ENCODE results near the gene PLCH1. TPM values are rescaled to one million over a fixed set of nuclear protein-coding genes. Genes with fewer than 3 reads are reported as not detected.

PLCH1 gene
- polyA plus RNA-seq, 1 donor, result 0.32 TPM

DNA sequence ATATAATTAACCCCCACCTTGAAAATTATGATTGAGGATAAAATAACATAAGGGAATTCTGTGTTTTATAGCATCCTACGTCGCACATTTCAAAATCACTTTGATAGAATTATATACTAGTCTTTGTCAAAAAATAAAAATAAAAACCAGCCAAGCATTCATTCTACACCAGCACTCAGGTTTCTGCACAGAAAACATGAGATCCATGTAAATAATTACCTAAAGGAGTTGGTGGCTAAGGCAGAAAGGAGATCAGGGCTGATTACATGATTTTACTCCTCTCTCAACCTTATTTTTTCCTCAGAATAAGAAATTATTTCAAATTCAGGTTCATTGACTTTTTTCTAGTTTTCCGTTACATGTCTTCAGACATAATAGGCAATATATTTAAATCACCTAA, 194.5 kb downstream of the PLCH1 start:
- no peak for DNase-seq (ENCODE audit: low read depth)

DNA sequence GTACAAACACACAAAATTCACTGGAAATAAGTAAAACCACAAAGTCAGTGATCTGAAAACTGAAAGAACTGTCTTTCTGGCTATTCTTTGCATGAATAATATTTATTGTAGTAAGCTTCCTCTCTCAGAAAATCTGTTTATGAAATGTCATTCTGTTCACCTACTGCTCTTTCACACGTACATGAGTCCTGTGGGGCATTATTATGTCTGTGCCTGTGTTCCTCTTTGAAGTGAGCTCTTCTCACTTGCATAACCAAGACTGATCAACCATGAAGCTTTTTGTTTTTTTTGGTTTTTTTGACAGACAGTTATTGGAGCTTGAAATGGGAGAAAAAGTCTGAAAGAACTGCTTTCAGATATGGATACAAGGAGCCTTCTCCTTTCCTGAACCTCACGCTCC, 195.8 kb downstream of the PLCH1 start:
- no peak for DNase-seq (ENCODE audit: low read depth)

DNA sequence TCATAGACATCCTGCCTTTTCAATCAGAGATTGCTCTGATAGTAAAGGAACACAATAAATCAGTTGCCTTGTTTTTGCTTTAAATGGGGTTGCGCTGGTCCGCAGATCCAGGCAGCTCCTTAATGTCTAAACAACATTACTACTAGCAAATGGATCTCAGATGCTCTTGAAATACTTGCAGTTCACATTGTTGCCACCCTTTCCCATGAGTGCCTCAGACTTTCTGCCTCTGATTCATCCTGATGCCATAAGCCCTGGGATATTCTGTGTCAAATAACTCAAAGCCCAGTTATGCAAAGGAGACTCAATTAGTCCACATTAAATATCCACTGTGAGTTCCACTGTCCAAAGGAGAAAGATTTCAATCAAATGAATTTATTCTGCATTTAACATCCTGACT, 196.7 kb downstream of the PLCH1 start:
- no peak for DNase-seq (ENCODE audit: low read depth)

DNA sequence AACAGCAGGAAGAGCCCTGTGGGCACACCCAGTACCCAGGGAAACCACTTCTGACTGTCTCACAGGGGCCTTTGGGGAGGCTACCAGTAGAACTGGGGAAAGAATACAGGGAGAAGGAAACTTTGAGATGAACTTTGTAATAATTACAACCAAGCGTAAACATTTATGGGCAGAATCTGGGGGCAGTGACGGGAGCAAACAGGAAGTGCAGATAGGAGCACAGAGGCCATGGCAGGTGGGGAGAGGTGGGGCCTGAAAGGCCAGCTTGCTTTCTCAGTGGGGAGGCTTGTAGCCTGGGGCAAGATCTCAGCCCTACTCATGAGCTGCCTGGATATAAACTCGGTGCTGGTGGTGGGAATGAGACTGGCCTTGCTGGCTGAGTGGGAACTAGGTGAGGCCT, 209.8 kb downstream of the PLCH1 start:
- DNase-seq (ENCODE audit: low read depth), result no peak

DNA sequence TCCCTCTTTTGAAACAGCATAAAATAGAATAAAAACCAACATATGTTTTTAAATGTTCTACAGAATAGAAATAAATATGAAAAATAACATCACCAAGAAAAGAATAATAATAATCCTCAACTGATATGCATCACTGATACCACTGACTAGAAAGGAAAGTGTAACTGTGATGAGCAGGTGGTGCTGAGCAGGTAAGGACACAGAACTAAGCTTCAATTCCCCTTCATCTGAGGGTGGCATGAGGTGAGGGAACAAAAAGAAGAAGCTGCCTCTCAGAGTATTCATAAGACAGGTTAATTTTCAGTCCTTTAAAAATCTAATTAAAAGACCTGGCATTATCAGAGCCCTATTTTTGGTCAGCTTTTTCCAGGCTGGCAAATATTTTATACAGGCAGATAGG, 216.3 kb downstream of the PLCH1 start:
- no peak for DNase-seq (ENCODE audit: low read depth)

DNA sequence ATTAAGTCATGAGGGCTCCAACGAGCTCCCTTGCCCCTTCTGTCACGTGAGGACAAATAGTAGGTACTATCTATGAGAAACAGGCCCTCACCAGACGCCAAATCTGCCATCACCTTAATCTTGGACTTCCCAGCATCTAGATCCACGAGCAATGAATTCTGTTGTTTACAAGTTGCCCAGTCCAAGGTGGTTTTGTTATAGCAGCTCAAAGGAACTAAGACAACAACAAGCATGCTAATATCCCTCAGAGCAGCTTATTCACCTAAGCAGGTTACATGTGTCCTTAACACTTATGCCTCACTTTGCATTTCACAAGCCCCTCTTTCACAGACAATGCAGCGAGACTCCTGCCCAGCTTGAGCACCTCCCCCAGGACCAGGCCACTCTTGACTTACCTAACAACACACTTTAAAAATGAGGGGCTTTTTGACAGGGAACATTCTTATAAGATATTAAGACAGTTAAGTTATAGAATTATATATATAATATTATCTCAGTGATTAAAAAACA, 219.5 kb downstream of the PLCH1 start:
- no peak for DNase-seq (ENCODE audit: low read depth)

DNA sequence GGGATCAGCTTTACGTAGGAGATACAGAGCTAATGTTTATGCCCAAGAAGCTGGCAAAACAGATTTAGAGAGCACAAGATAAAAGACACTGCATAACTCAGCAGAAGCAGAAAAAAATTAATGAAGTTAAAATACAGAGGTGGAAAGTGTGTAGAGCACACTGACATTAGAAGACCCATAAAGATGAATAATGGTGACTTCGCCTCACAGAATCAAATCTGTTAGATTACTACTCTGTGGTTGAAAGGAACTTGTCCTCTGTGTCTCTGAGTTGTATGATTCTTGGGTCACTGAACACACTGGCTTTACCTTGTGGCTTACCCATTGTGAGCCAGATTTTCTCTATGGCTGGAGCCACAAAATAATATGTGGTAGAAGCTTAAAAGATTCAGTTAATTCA, 224.4 kb downstream of the PLCH1 start:
- DNase-seq (ENCODE audit: low read depth), result no peak

DNA sequence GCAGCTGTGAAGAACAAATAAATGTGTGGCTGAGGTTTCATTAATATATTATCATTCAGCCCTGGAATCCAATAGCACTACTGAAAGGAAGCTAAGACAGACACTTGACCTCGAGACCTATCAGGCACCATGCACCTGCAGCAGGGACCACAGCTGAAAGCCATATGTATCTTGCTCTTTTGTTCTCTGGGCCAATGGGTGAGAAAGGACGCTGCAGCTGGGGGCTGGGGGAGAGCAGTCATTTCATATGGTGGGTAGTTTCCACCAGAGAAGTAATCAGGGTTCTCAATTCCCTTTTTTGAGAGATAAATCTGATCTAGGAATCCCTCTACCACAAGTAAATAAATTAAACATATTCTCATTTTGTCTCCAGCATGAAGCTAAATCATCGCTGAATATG, 225.8 kb downstream of the PLCH1 start:
- no peak for DNase-seq (ENCODE audit: low read depth)

DNA sequence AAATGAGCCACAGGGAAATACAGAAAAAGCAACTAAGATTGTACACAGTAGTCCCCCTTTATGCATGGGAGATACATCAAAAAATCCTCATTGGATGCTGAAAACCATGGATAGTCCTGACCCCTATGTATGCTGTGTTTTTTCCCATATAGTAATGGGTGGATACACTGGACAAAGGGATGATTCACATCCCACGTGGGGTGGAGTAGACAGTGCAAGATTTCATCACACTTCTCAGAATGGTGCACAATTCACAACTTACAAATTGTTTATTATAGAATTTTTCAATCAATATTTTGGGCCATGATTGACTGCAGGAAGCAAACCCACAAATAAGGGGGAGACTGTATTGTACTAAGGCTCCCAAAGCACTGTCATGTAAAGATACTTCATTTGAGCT, 227.0 kb downstream of the PLCH1 start:
- no peak for DNase-seq (ENCODE audit: low read depth)

DNA sequence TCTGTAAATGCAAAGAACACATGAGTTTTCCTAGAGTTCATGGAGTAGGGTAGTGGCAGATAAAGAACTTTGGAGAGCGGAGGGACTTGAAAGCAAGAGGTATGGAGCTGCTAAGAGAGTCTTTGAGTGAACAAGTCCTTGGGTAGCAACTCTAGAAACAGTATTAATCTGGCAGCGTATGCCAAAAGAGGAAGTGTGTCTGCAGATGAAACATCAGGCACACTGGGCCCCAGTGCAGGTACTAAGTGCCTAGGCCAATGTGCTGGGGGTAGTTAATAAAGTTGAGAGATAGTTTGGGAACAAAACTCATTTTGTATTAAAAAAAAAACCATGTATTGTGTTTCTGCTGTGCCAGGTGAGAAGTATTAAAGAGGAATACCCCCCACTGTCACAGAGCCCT, 228.4 kb downstream of the PLCH1 start:
- no peak for DNase-seq (ENCODE audit: low read depth)

DNA sequence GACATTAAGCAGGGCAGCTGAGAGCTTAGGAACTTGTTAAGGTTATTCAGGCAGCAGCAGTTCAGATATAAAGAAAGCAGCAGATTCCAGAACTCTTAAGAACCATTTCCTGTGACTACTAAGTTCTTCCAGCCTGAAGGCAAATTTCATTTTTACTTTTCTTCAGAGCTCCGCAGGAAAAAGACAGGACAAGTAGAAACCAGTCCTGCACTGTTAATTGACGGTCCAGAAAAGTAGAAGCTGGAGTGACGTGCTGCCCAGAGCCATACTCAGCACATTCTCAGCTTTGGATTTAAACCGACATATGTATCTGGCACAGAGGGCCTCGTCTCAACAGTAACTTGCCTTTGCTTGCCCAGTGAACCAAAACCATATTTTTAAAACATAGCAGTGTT, 232.0 kb downstream of the PLCH1 start:
- no peak for DNase-seq (ENCODE audit: low read depth)

DNA sequence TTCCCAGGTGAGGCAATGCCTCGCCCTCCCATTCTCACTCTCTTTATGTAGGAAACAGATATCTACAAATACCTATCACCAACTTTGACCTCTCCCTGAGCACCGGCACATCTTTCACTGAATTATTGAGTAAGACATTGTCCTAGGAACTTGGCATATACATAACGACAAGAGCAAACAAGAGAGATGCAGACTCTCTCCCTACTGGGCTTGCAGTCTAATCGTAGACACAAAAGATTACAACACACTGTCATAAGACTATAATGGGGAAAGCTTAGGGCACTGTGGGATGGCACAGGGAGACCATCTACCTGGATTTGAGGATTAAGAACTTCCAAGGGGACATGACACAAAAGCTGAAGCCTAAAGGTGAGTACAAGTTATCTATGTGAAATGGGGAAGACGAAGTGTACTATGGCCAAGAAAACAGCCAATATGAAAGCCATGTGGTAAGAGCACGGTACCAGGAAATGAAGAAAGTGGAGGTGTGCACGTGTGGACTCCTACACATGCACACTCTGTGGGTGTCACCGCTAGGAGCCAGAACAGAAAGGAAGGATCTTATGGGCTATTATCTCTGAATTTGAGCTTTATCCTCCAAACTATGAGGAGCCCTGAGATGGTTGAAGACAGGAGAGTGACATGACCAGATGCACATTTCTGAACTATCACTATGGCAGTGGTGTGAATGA, 232.6 kb downstream of the PLCH1 start:
- no peak for DNase-seq (ENCODE audit: low read depth)

DNA sequence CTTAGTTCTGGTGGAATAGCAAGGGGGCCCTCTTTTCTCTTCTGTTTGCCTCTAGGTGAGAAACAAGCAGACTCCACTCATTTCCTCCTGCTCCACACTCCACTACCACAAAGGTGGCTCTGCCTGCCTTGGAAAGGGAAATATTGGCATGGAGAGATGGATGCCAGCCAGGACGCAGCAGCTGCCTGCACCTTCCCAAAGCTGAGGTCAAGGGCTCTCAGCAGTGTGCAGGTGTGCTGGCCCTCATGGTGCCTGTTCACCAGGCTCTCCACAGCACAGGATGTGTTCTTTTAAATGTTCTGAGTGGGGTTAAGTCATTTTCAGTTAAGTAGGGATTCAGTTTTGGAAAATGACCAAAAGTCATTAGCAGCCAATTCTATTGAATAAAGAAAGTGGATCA, 240.2 kb downstream of the PLCH1 start:
- no peak for DNase-seq (ENCODE audit: low read depth)

DNA sequence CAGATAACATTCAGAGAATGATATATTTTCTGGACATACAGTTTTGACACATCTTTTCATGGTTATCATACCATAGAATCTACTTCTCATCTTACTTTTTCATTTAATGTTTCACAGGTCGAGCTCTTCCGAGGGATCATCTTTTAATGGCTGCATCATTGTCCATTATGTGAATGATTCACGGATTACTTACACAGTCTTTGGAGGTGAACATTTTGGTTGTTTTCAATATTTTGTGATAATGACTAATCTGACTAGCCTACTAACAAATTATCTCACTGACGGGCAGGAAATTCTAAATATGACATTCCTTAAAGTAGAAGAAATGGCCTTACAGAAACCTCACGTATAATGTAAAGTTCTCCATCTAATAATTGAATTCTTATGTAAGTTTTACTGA, 242.2 kb downstream of the PLCH1 start:
- no peak for DNase-seq (ENCODE audit: low read depth)

DNA sequence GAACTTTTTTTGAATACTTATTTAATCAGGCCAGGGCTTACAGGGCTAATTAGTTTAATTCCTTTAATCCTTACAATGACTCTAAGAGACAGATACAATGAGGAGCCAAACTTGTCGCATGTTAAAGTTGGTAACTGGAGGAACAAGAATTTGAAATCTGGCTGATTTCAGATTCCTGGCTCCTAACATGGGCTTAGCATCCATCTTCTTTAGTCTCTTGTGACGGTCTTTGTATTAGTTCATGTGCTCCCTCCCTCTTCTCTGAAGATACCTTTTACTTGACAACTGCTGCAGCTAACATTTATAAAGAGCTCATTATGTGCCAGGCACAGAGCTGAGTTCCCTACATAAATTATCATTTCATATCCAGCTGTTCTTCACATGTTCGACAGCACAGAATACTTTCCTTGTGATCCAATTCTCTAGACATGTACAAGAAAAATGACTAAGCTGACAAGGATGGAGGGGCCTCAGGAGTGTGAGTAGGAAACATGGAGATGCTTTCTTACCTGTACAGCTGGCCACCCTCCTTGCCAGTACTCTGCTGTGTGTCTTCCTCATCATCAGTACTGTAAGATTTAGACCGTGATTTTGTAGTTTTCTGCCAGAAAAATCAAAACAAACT, 244.6 kb downstream of the PLCH1 start:
- no peak for DNase-seq (ENCODE audit: low read depth)

DNA sequence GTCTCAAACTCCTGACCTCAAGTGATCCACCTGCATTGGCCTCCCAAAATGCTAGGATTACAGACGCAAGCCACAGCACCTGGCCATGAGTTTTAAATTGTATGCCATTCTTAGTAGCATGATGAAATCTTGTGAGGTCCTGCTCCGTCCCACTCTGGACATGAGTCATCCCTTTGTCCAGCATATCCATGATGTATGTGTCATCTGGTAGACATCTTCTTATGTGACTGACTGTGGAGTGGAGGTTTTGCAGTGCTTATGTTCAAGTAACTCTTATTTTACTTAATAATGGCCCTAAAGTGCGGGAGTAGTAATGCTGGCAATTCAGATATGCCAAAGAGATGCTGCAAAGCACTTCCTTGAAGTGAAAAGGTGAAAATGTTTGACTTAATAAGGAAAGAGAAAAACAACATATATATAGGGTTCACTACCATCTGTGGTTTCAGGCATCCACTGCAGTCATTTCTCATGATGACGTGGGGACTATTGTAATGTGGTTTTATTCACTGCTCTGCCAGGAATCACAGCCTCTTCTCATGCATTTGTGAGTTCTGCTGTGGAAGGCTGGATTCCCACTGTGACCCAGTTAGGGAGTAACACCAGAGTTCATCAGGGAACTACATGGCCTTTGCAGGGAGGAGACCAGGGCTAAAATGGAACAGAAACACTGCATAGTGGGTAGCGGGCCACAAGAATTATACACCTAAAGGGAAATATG, 246.8 kb downstream of the PLCH1 start:
- DNase-seq (ENCODE audit: low read depth), result no peak

DNA sequence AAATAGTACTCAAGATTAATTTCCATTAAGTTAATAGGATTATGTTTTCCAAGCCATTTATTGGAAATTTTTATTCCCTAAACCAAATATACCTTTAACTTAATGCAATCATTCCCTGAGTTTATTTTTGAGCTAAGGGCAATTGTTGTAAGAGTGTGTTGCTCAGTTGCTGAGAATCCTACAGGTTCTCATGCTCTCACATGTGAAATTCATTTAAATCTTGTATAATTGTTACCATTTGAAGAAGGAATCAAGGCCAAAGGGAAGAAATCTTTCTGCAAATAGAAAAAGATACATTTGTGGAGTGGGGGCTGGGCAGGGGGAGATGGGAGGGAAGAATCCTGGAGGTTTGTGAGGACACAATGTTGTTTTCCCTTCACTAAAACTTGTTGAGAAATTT, 248.7 kb downstream of the PLCH1 start:
- no peak for DNase-seq (ENCODE audit: low read depth)

DNA sequence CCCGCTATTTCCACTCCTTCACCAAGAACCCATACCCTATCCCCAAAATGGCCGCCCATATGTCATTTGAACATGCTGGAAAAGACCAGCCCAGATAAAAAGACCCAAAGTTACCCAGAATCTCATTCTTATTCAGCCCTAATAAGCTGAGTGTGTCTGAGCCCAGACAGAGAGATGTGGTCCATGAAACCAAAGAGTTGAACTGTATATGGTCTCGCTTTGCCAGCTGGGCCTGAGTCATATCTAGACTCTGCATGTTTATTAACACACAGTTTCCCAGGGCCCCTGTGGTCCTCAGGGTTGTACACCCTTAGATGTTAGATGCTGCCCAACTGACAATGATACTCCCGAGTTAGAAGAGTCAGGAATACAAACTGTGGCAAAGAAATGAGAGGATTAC, 249.5 kb downstream of the PLCH1 start:
- no peak for DNase-seq (ENCODE audit: low read depth)

DNA sequence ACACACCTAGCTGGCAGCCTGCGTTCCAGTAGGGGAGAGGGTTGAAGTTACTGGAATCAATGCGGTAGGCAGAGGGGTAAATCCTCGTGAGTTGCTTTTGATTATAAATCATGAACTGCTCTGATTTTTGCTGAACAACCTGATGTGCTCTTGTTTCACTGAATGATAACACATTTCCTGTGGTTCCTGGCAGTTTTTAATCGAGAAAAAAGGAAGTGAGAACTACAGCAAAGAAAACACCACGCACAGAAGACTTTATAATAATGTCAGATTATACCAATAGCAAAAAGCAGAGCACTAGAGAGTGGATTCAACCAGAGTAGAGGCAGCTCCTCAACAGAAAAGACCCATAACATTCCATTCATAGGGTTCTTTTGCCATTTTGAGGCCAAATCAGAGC, 250.5 kb downstream of the PLCH1 start:
- DNase-seq (ENCODE audit: low read depth), result no peak

DNA sequence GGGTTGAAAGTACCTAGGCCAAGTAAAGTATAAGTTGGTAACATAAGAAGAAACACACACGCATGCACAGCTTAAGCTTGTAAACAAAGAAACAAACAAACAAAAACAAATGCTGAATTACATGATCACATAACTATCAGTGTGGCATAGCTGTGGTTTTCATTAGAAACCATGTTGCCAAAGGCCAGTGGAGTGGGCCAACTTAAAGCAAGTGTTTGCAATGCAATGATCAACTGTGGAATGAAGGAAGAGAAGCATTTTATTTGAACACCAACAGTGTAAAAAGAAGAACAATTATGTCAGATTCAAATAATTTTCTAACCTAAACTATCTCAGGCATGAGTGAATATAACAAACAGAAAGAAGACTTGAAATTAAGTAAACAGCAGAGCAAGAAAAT, 252.0 kb downstream of the PLCH1 start:
- DNase-seq (ENCODE audit: low read depth), result no peak

DNA sequence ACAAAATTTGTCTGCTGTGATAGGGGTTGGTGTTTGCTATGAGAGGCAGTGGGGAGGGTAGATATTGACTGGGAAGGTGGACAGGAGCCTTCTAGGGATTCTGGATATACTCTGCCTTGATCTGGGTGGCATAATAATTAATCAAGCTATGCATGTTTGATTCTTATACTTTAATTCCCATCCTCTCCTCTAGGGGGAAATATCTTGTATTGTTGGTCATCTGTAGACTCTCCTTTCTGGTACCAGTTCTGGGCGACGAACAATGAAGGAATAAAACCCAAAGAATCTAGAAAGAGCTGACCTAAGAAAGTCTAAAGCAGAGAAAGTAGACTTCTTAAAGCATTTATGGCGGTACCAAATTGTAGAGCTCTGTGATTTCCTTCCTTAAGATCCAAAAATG, 253.2 kb downstream of the PLCH1 start:
- DNase-seq (ENCODE audit: low read depth), result no peak

DNA sequence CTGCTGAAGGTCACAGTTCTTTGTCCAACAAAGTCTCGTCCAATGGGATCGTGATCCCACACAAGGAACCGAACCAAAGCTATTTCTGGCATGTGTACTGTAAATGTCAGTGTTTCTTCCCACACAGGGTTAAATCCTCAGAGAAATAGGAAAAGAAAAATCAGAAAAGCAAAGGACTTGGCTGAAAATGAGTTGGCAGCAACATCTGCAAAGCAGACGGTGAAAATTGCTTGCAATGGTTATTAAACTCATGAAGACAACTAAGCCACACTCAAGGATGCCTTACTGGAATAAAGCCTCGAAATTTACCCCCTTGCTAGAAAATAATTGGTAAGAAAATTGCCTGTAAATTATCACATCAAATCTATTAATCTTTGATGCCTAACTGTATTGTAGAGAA, 256.2 kb downstream of the PLCH1 start:
- no peak for DNase-seq (ENCODE audit: low read depth)

DNA sequence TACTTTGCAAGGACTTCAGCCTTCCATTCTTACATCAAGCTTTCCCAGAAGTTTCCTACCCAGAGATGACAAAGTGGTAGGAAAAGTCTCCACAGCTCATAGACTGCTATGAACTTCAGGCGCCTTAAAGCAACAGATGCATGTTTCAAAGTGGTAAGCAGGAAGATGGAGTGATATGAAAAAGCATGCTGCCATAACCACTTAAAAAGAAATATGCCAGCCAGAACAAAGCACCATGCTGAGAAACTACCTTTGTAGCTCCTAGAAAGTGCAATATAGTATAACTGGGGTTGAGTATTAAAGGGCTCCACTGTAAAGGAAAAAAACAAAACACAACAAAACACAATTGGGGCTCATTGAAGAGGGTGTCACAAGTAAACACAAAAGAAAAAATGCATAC, 259.0 kb downstream of the PLCH1 start:
- DNase-seq (ENCODE audit: low read depth), result no peak

All from forelimb muscle (tissue), 1 donor.